ENCODE measurements around the gene TBX10.

DNA sequence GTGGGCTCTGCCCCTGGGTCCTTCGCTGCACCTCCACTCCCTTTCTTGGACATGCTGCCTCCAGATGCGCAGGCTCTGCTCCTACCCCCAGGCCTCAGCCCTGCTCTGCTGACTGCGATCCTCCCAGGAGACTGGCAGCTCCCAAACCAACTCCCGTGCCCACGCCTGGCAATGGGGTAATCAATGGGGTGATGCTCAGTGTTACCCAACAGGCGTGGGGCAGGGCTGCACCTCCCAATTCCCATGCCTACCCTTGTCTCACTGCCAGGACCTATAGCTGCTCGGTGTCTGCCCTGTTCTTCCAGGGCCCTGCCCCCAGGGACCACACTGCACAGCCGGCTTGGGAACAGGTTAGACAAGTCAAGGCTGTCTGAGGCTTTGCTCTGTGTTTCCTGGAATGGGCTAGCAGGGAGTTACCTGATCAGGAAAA is 34.9 kb upstream of the TBX10 start, which contains the start of gene ALDH3B2:
- TF ChIP-seq, protein P1, sequence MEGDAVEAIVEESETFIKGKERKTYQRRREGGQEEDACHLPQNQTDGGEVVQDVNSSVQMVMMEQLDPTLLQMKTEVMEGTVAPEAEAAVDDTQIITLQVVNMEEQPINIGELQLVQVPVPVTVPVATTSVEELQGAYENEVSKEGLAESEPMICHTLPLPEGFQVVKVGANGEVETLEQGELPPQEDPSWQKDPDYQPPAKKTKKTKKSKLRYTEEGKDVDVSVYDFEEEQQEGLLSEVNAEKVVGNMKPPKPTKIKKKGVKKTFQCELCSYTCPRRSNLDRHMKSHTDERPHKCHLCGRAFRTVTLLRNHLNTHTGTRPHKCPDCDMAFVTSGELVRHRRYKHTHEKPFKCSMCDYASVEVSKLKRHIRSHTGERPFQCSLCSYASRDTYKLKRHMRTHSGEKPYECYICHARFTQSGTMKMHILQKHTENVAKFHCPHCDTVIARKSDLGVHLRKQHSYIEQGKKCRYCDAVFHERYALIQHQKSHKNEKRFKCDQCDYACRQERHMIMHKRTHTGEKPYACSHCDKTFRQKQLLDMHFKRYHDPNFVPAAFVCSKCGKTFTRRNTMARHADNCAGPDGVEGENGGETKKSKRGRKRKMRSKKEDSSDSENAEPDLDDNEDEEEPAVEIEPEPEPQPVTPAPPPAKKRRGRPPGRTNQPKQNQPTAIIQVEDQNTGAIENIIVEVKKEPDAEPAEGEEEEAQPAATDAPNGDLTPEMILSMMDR (IDR thresholded peaks at IDR 0.05): no peak
- no peak for TF ChIP-seq POLR2A (IDR thresholded peaks at IDR 0.05)
